A673 (cell line): Measurements from ENCODE around the gene ARHGEF26.

Source experiments
- EZH2 ChIP-seq: fragments of 200-600 bp; sonication (generic); IDR thresholded peaks from 2 replicates; pipeline ENCODE4 v1.6.1; 2017; ENCODE audit warnings: borderline replicate concordance, low read depth, mild to moderate bottlenecking, mixed read lengths, antibody characterized with exemption, low read length; ENCODE audit not compliant: poor library complexity, severe bottlenecking
- TF ChIP-seq, protein P1 (sequence below): fragments of 300-800, 200-600 bp; sonication (generic); conservative IDR thresholded peaks from 2 replicates; pipeline ENCODE4 v1.5.1; 2017; ENCODE audit warnings: low read depth, mild to moderate bottlenecking, antibody characterized with exemption, low read length, moderate library complexity, mixed read lengths

GRCh38 chr3:154182322-154182922, 61.2 kb downstream of the ARHGEF26 start:
- TF ChIP-seq, protein P1, sequence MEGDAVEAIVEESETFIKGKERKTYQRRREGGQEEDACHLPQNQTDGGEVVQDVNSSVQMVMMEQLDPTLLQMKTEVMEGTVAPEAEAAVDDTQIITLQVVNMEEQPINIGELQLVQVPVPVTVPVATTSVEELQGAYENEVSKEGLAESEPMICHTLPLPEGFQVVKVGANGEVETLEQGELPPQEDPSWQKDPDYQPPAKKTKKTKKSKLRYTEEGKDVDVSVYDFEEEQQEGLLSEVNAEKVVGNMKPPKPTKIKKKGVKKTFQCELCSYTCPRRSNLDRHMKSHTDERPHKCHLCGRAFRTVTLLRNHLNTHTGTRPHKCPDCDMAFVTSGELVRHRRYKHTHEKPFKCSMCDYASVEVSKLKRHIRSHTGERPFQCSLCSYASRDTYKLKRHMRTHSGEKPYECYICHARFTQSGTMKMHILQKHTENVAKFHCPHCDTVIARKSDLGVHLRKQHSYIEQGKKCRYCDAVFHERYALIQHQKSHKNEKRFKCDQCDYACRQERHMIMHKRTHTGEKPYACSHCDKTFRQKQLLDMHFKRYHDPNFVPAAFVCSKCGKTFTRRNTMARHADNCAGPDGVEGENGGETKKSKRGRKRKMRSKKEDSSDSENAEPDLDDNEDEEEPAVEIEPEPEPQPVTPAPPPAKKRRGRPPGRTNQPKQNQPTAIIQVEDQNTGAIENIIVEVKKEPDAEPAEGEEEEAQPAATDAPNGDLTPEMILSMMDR = no peak
- no peak for TF ChIP-seq EZH2
